H1 (cell line): ENCODE data around the gene CSGALNACT2. TPM values are rescaled to one million over a fixed set of nuclear protein-coding genes. Genes with fewer than 3 reads are reported as not detected.

Experiments used
- GABPA ChIP-seq: IDR thresholded peaks from 2 replicates; pipeline ENCODE4 v1.6.1; 2011; ENCODE audit warnings: mild to moderate bottlenecking, low read length, moderate library complexity, borderline replicate concordance; ENCODE audit not compliant: insufficient read depth
- SRF ChIP-seq: IDR thresholded peaks from 2 replicates; pipeline ENCODE4 v1.6.1; 2011; ENCODE audit warnings: mild to moderate bottlenecking, low read depth, low read length, moderate library complexity
- polyA plus RNA-seq, 7 experiments: library from polyadenylated mRNA; depleted of rRNA in 3 of 7; stranded (reverse) in 5 of 7; unstranded in 2 of 7; fragments of >200 nt in 5 of 7; fragments of 200-250 nt in 2 of 7; gene quantifications; 1 replicate in 5 of 7; 2 replicates in 1 of 7; 4 replicates in 1 of 7; pipeline versions ENCODE4 v1.2.1 to v1.2.3, GENCODE V29; 2011 to 2013; ENCODE audit warnings: missing spikeins in 2 of 7, mixed read lengths in 2 of 7
- total RNA-seq: library from RNA; stranded (reverse); fragmentation: NEBNext Ultra II Directional; extraction: Animal tissue kit (Norgen Biotek cat#: 25700); gene quantifications from 2 replicates; pipeline ENCODE4 v1.2.1, GENCODE V29; 2021

The CSGALNACT2 gene
- total and polyA plus RNA-seq, 2 of the 8 experiments (the other 6 are each of a cell fraction or from before 2014, with no cell fraction given), result 2.6 to 5.3 TPM

DNA sequence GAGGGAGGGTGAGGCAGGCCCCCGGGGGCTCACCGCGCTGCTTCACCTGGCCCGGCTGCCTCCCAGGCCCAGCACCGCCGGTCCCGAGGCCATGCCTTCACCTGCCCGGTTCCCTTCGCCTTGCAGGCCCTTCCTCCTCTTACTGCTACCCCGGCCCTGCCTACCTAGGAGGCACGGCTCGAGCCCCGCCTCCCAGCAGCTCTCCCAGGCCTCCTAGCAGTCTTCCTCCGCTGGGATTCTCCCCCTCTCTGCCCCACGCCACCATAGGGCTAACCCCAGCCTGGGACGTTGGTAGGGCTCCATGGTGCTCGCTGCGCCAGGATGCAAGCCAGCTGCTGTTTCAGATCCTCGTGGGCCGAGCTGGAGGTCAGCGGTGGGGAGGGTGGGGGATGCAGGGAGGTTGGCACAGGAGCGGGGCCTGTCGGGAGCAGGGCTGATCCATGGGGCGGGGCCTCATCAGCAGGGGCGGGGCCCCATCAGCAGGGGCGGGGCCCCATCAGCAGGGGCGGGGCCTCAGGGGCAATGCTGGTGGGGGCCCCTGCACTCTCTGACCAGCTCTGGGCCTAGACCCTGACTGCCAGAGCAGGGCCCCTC, 65.3 kb downstream of the CSGALNACT2 start (continued):
- TF ChIP-seq GABPA (no peak), SRF (no peak)
